BJ (cell line): ENCODE measurements around the gene ARL6IP5. TPM values are rescaled to one million over a fixed set of nuclear protein-coding genes. Genes with fewer than 3 reads are reported as not detected.

Source experiments
- CTCF ChIA-PET: fragments of 350-600 bp; formaldehyde crosslinking; extraction: SDS; loops from one replicate; lab custom pipeline; 2021; ENCODE audit warnings: antibody characterized with exemption, inconsistent platforms; lab: Yijun Ruan, JAX
- POLR2A ChIA-PET: fragments of 300-600 bp; sonication (Branson Sonifier 250); formaldehyde crosslinking; extraction: SDS; loops from one replicate; lab custom pipeline; 2021; ENCODE audit warnings: antibody characterized with exemption; lab: Charles Lee
- DNase-seq: peaks from one replicate; pipeline ENCODE4 v3.0.0-alpha.2; 2011; ENCODE audit warnings: low read depth
- H3K27me3 ChIP-seq: 2 replicates; pipeline ENCODE4 v1.6.0; 2011; ENCODE audit warnings: low read length; ENCODE audit not compliant: control insufficient read depth, insufficient read depth
- H3K36me3 ChIP-seq: 2 replicates; pipeline ENCODE4 v1.5.1; 2011; ENCODE audit warnings: low read length; ENCODE audit not compliant: control insufficient read depth, insufficient read depth
- H3K4me3 ChIP-seq: 2 replicates; pipeline ENCODE4 v1.5.1; 2011; ENCODE audit warnings: low read depth, mild to moderate bottlenecking, control low read depth, low read length
- polyA plus RNA-seq: library from polyadenylated mRNA; depleted of rRNA; stranded (reverse); fragments of >200 nt; gene quantifications from 2 replicates; pipeline ENCODE4 v1.2.3, GENCODE V29; 2011
- TF ChIP-seq, protein P1 (sequence below): IDR thresholded peaks from 2 replicates; pipeline ENCODE4 v1.5.1; 2011; ENCODE audit warnings: low read depth, mild to moderate bottlenecking, control low read depth, inconsistent platforms, low read length, moderate library complexity; ENCODE audit not compliant: insufficient read depth

ARL6IP5 gene
- polyA plus RNA-seq, 1 experiment: 129 TPM

DNA sequence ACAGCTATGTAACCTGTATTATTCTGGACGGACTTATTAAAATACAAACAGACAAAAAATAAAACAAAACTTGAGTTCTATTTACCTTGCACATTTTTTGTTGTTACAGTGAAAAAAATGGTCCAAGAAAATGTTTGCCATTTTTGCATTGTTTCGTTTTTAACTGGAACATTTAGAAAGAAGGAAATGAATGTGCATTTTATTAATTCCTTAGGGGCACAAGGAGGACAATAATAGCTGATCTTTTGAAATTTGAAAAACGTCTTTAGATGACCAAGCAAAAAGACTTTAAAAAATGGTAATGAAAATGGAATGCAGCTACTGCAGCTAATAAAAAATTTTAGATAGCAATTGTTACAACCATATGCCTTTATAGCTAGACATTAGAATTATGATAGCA lies 20.6 kb downstream of the ARL6IP5 start:
- no peaks in the 10 kb centered on the region for H3K27me3 ChIP-seq
- ChIA-PET POLR2A (no interaction called here), CTCF (interaction anchor here (0.6 to 8.0 kb wide), 6 partner anchors 9 to 580 kb away, joined by 3 to 75 read pairs (median 4); partner anchors contain the start of gene LMOD3)
- TF ChIP-seq, protein P1, sequence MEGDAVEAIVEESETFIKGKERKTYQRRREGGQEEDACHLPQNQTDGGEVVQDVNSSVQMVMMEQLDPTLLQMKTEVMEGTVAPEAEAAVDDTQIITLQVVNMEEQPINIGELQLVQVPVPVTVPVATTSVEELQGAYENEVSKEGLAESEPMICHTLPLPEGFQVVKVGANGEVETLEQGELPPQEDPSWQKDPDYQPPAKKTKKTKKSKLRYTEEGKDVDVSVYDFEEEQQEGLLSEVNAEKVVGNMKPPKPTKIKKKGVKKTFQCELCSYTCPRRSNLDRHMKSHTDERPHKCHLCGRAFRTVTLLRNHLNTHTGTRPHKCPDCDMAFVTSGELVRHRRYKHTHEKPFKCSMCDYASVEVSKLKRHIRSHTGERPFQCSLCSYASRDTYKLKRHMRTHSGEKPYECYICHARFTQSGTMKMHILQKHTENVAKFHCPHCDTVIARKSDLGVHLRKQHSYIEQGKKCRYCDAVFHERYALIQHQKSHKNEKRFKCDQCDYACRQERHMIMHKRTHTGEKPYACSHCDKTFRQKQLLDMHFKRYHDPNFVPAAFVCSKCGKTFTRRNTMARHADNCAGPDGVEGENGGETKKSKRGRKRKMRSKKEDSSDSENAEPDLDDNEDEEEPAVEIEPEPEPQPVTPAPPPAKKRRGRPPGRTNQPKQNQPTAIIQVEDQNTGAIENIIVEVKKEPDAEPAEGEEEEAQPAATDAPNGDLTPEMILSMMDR: no peak
- no peak overlapping the region for H3K4me3 ChIP-seq
- H3K36me3 ChIP-seq: peaks cover 3% of the 10 kb centered on the region; the same call in 1 of the 2 replicates
- DNase-seq: no peak

DNA sequence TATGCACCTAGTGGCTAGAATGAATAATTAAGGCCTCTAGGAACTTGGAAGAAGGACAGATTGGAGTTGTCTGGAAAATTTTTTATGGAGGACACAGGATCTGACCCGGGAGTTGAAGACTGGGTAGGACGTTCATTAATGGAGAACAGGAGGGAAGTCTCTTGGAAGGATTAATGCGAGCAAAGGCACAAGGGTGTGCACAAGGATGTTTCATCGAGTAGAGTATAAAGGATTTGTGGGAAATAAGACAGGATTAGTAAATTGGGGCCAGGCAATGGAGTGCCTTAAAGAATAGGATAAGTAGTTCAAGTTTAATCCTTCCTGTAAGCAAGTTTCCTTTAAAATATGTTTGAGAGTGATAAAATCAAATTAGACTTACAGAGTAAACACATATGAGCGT lies 23.1 kb downstream of the ARL6IP5 start:
- ChIA-PET CTCF (interaction anchor here (0.6 to 8.0 kb wide), 2 partner anchors 13 to 205 kb away, joined by 6 to 75 read pairs; partner anchors contain the start of gene LMOD3), POLR2A (no interaction called here)
- Histone ChIP-seq H3K27me3 (no peaks in the 10 kb centered on the region), H3K4me3 (no peak overlapping the region), H3K36me3 (no peaks in the 10 kb centered on the region)
- TF ChIP-seq, protein P1: no peak
- no peak for DNase-seq

DNA sequence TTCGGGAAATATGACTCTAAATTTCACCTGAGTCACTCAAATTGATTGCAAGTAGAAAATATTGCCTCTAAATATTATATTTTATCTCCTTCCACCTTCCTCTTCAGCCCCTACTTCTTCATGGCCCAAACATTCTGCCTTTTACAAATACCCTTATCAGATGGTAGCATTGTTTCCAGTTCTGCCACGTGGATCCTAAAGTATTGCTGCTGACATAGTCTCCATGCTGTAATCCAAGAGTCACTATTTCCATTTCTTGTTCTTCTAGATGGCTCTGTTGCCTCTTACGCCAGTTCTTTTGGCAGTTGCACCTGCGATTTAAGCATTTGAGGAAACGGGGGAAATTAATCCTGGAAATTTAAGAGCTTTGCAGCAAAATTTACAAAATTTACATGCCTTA lies 24.1 kb downstream of the ARL6IP5 start:
- Histone ChIP-seq H3K36me3 (no peaks in the 10 kb centered on the region), H3K4me3 (no peak overlapping the region), H3K27me3 (no peaks in the 10 kb centered on the region)
- DNase-seq: no peak
- POLR2A ChIA-PET: no interaction called here
- TF ChIP-seq, protein P1: no peak
- CTCF ChIA-PET: interaction anchor here (8.0 kb wide), 1 partner anchor 12 kb away, joined by 75 read pairs; the partner anchor contains the start of gene LMOD3

DNA sequence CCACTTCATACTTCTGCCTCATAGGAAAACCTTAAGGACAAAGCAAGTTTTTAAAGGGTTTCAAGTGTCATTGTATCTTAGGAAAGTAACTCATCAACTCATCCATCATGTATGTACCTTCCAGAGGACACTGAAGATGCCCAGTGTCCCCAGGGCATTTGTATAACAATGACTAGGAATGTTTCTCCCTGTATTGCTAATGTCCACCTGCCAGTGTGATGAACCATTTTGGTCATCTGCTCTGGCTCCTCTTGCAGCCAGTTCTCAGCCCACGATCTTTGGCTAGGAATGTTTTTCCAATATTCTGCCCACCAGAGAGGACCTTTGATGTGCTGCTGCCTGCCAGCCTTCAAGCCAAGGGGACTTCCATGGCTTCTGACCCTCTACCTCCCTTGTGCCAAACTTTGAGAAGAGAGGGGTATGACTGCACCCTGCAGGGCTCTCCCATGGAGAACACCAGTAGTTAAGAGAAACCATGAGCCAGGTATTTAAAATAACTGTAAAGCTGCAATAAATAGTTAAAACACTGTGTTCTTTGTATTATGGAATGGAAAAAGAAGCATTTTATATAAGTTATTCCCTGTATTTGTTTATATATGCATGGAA lies 26.3 kb downstream of the ARL6IP5 start:
- ChIA-PET POLR2A (no interaction called here), CTCF (interaction anchor here (8.0 kb wide), 1 partner anchor 9 kb away, joined by 75 read pairs; the partner anchor contains the start of gene LMOD3)
- TF ChIP-seq, protein P1: no peak
- H3K27me3 ChIP-seq: no peaks in the 10 kb centered on the region
- no peak for DNase-seq
- no peak overlapping the region for H3K4me3 ChIP-seq
- H3K36me3 ChIP-seq: no peaks in the 10 kb centered on the region

DNA sequence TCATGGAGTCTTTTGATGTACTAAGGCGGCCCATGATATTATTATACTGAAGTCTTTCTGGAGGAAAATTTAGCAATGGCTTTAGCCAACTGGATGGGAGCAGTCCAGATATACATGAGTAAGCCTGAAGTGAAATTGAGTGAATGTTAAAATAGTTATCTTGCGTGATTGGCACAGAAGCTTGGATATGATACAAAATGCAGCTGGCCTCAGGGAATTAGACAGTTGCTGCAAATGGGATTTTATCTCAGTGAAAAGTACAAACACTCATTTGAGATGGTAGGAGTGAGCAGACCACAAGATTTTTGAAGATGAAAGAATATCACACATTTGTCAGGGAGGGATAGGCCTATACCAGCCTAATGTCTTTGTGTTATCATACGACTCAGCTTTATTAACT lies 28.8 kb downstream of the ARL6IP5 start:
- Histone ChIP-seq H3K4me3 (no peak overlapping the region), H3K36me3 (no peaks in the 10 kb centered on the region), H3K27me3 (no peaks in the 10 kb centered on the region)
- POLR2A ChIA-PET: no interaction called here
- no peak for DNase-seq
- TF ChIP-seq, protein P1: no peak
- CTCF ChIA-PET: interaction anchor here (0.7 to 1.0 kb wide), 2 partner anchors 8 to 62 kb away, joined by 3 read pairs; no protein-coding TSS in a partner anchor
